Measurements from ENCODE around the gene C11orf54.
"Not testable (repeated sequence)": the region's sequence is repeated elsewhere in the genome, so short reads cannot be mapped to it uniquely, and the experiment has no call there.

Gene C11orf54

GRCh38 chr11:93772123-93772522, 30.7 kb downstream of the C11orf54 start:
- no peak for DNase-seq

GRCh38 chr11:93773045-93773477, 31.6 kb downstream of the C11orf54 start:
- DNase-seq = no peak

DNA sequence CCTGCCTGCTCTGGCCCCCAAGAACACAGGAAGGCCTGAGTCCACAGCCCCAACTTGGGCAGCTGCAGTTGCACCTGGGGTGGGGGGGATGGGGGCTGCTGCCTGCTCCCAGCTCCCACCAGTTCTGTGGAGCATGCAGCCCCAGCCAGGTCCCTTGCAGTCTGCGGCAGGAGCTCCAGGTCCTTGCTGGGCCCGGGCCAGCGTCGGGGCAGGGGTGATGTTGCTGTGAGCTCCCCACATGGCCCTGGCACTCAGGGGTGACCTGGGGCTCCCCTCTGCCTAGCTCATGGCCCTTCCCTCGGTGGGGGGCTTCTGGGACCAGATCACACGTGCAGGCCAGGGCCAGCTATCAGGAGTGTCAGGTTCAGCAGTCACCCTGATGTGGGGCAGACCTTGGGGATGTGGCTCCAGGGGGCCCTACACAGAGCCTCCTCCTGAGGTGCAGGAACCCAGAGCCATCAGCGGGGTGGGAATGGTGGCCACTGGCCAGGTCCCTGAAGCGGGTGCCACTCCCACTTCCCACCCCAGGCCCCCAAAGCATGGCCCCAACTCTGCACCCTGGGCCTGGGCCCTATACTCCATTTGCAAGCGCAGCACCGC, 32.2 kb downstream of the C11orf54 start:
- DNase-seq = no peak

GRCh38 chr11:93774560-93774959, 33.1 kb downstream of the C11orf54 start:
- not testable (repeated sequence) for DNase-seq

DNA sequence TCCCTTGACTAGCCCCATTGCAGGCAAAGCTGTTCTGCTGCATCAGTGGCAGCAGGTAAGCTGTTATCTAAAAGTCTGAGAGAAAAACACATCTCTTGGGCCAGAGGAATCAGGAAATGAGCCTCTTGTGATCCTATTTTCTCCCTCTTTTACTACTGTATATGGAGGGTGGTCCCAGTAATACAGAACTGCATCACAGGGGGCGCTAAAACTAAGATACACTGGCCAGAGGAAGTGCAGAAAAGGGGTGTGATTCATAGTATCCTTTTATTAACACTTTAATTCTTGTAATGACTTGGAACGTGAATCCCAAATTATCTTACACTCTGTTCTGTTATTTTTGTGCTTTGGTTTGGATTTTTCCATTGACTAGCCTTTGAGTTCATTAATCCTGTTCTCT, 33.8 kb downstream of the C11orf54 start:
- DNase-seq = peak; percentile 13

DNA sequence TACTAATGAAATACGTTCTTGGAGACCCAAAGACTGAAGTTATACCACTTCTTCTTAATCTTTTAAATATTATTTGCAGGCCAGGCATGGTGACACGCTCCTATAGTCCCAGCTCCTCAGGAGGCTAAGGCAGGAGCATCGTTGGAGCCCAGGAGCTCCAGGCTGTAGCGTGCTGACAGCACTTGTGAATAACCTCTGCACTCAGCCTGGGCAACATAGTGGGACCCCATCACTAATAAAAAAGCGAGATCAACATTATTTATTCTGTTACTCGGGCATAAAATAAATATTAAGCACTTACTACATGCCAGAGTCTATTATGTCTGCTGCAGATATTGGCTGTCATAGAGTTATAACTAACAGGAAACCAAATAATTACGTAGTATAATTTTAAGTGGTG, 41.9 kb downstream of the C11orf54 start:
- DNase-seq = no peak

- no peak for DNase-seq
These were observed 42.3 kb downstream of the C11orf54 start for GRCh38 chr11:93783765-93784144.

- DNase-seq = peak; percentile 91
These were observed 42.9 kb downstream of the C11orf54 start, which contains the start of gene MED17 for GRCh38 chr11:93784145-93784934. Gene MED17, plus strand, starts transcription at chr11:93784282. Its CDS starts 232 bp downstream, at chr11:93784514.

DNA sequence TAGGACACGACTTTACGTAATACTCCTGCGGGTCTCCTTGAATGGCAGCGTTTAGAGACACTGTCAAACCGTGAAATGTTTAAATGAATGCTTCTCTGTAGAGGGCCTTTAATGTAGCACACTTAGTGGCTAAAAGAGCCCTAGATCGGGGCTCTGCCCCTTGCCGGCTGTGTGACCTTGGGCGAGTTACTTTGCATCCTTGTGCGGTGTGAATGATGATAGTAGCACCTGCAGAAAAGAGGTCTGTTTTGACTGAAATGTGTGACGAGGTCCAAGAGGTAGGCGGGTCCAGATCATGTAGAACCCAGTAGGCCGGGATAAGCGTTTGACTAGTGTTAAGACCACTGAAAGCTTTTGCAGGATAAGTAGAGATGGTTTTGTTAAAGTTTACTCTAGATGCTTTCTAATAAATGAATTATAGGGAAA, 43.5 kb downstream of the C11orf54 start:
- DNase-seq = no peak

DNA sequence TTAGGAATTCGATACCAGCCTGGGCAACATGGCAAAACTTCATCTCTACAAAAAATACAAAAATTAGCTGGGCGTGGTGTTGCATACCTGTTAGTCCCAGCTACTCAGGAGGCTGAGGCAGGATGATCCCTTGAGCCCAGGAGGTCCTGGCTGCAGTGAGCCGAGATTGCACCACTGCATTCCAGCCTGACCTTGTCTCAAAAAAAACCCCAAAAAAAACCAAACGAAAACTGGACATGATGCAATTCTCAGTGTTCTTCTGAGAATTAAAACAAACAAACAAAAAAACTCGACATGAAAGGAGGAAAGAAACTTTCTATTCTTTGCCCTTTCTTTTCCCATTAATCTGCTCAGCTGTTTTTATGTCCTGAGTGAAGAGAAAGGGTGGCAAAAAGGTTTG, 50.0 kb downstream of the C11orf54 start:
- no peak for DNase-seq

DNA sequence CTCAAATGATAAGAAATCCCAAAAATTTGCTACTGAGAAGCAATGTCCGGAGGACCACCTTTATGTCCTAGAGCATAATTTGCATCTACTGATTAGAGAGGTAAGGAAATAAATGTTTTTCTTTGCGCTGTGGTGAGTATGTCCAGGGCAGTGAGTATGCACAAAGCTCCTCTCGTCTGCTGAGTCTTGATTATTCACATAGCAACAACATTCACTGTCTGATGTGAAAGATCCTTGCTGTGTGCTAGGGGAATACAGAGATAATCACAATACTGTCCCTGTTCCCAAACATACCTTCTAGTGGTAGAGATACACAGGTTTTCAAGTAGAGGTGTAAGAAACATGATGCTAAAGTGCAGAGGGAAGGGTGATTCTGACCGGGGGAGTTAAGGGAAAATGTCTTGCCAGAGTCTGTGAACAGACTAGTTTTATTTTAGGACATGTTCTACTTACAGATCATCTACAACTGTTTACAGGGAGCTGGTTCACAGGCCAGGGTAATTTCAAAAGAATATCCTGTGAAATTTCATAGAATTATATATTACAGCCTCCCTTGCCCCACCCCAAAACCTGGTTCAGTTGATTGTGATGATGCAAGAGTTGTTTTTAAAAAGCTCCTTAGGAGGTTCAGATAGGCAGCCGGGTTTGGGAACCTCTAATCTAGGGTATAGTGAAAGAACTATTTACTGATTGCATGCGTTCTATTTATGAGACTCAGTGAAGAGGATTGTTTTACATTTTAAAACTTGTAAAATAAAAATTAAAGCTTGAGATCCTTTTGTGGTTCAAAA, 55.2 kb downstream of the C11orf54 start:
- DNase-seq = no peak

GRCh38 chr11:93801366-93801765, 59.9 kb downstream of the C11orf54 start:
- DNase-seq = no peak

- DNase-seq = no peak
These were observed 63.4 kb downstream of the C11orf54 start for GRCh38 chr11:93804879-93805278.

- no peak for DNase-seq
These were observed 66.5 kb downstream of the C11orf54 start for GRCh38 chr11:93807980-93808379.

DNA sequence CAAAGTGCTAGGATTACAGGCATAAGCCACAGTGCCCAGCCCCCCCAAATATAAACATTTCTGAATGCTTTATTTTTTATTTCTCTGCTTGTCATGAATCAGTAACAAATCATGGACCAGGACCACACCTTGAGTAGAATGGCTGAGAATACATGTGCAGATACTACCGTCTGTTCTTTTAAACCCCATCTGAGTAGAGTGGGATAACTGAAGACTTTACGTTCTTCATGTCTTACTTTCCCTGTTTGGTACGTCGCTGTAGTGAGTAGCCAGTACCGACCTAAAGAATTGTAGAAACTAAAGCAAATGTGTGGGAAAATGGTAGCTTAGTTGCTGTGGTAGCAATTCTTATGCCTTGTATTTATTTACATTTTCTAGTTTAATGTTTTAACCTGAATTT, 72.5 kb downstream of the C11orf54 start:
- no peak for DNase-seq

Measured in CD4-positive, alpha-beta T cell treated with Interleukin-17A for 4 hours (primary cell).